Lung (tissue), 12 donors: ENCODE data around the gene ALS2. TPM values are rescaled to one million over a fixed set of nuclear protein-coding genes. Genes with fewer than 3 reads are reported as not detected.
A peak's percentile ranks its signal among the peaks of the same experiment; 100 is the strongest.
"Not testable (repeated sequence)": the region's sequence is repeated elsewhere in the genome, so short reads cannot be mapped to it uniquely, and the experiment has no call there.

ENCODE experiments used
- ATAC-seq: fragments of 200-7000 bp; cut with Tn5 transposase; one replicate; pipeline ENCODE4 v1.9.1; 2020; ENCODE audit warnings: moderate number of reproducible peaks; ENCODE audit not compliant: insufficient read depth, low FRiP score
- DNase-seq, 3 donors: peaks; one replicate each; pipeline ENCODE4 v3.0.0-alpha.2; 2013 to 2017
- H3K27ac ChIP-seq, 2 donors: one replicate each; pipeline ENCODE4 v1.5.1; 2013; ENCODE audit warnings: mild to moderate bottlenecking in 2 of 2, moderate library complexity in 2 of 2, control low read depth in 1 of 2, inconsistent platforms in 1 of 2, low read depth in 1 of 2, low read length in 1 of 2
- H3K27me3 ChIP-seq, 3 donors: one replicate each; pipeline ENCODE4 v1.5.1; 2013; ENCODE audit warnings: low read length in 2 of 3; ENCODE audit not compliant: control insufficient read depth in 3 of 3, insufficient read depth in 3 of 3
- H3K36me3 ChIP-seq, 4 donors: one replicate each; pipeline ENCODE4 v1.5.1; 2013; ENCODE audit warnings: low read length in 4 of 4, mild to moderate bottlenecking in 1 of 4, moderate library complexity in 1 of 4; ENCODE audit not compliant: control insufficient read depth in 4 of 4, insufficient read depth in 4 of 4
- H3K4me1 ChIP-seq, 5 donors: one replicate each; pipeline ENCODE4 v1.5.1; 2013; ENCODE audit warnings: low read length in 5 of 5, mild to moderate bottlenecking in 2 of 5, moderate library complexity in 1 of 5; ENCODE audit not compliant: control insufficient read depth in 5 of 5, insufficient read depth in 5 of 5
- H3K4me3 ChIP-seq: one replicate; pipeline ENCODE4 v1.5.1; 2013; ENCODE audit warnings: mild to moderate bottlenecking, control low read depth, moderate library complexity
- H3K9ac ChIP-seq, 2 donors: one replicate each; pipeline ENCODE4 v1.5.1; 2013; ENCODE audit warnings: low read length in 2 of 2, control low read depth in 1 of 2; ENCODE audit not compliant: insufficient read depth in 1 of 2
- H3K9me3 ChIP-seq, 4 donors: one replicate each; pipeline ENCODE4 v1.5.1; 2013; ENCODE audit warnings: low read length in 3 of 4, mild to moderate bottlenecking in 1 of 4, moderate library complexity in 1 of 4; ENCODE audit not compliant: control insufficient read depth in 4 of 4, insufficient read depth in 3 of 4
- CTCF ChIP-seq: IDR thresholded peaks from 2 replicates; pipeline ENCODE4 v1.5.1; 2012; ENCODE audit warnings: mild to moderate bottlenecking; ENCODE audit errors: control extremely low read depth, extremely low read depth
- WGBS, 2 donors: extraction: QIAGEN DNeasy Blood & Tissue Kit; methylation state at CpG; one replicate each; pipeline ENCODE4 v1.1.7; 2013; 5-methylcytosine and 5-hydroxymethylcytosine counted together
- polyA plus RNA-seq, 2 donors: library from polyadenylated mRNA; stranded (reverse); fragments of 200-250 nt; gene quantifications; one replicate each; pipeline ENCODE4 v1.2.1, GENCODE V29; 2013
- total RNA-seq, 2 donors: library from RNA; depleted of rRNA in 1 of 2; stranded (reverse); fragments of >200 nt in 1 of 2; gene quantifications; one replicate each; pipeline ENCODE4 v1.2.1, GENCODE V29; 2014 to 2021
- donor health status: control.
- donor health status: control.
- donor health status: Bipolar disorder and iron deficiency.
- donor health status: healthy.
- donor health status: DM: yes; HTN: yes; CAD: no.

Gene ALS2
- total and polyA plus RNA-seq, 4 donors, result 6.1 to 34.6 (median 15.3) TPM

GRCh38 chr2:201769666-201770373, 10.9 kb downstream of the ALS2 start:
- Histone ChIP-seq H3K27me3 (no peaks in the 10 kb centered on the region), H3K4me3 (no peak overlapping the region), H3K4me1 (peaks cover 0 to 5% (median 0%) of the 10 kb centered on the region in 5 donors), H3K36me3 (peaks cover 5 to 10% (median 6%) of the 10 kb centered on the region in 4 donors), H3K9me3 (no peaks in the 10 kb centered on the region), H3K27ac (peak overlapping the region in 1 of 2 donors; percentile 33), H3K9ac (no peak overlapping the region)
- ATAC-seq (no peak), DNase-seq (no peak)
- no peak for TF ChIP-seq CTCF
- WGBS, 2 donors, result 64 to 78% methylated on average over 4 of the region's 4 CpGs

GRCh38 chr2:201768918-201769317, 11.8 kb downstream of the ALS2 start:
- Histone ChIP-seq H3K9ac (no peak overlapping the region), H3K27me3 (no peaks in the 10 kb centered on the region), H3K27ac (peak overlapping the region in 1 of 2 donors; percentile 9), H3K9me3 (no peaks in the 10 kb centered on the region), H3K4me1 (peaks cover 0 to 5% (median 0%) of the 10 kb centered on the region in 5 donors), H3K36me3 (peaks cover 5 to 11% (median 6%) of the 10 kb centered on the region in 4 donors), H3K4me3 (no peak overlapping the region)
- DNase-seq (peak in 1 of 3 donors; percentile 20), ATAC-seq (no peak)
- WGBS, 2 donors, result 81 to 88% methylated on average over 1 of the region's 1 CpG
- TF ChIP-seq CTCF, result no peak

- no peak for DNase-seq
Observed at GRCh38 chr2:201765799-201766198, 14.9 kb downstream of the ALS2 start.

GRCh38 chr2:201764469-201764868, 16.3 kb downstream of the ALS2 start:
- ATAC-seq, H3K27ac ChIP-seq, H3K4me3 ChIP-seq, H3K9ac ChIP-seq, H3K4me1 ChIP-seq, DNase-seq, H3K27me3 ChIP-seq, H3K9me3 ChIP-seq: not testable (repeated sequence)
- H3K36me3 ChIP-seq, result peaks cover 9 to 23% (median 16%) of the 10 kb centered on the region in 4 donors
- 96 to 97% methylated on average over 7 of the region's 7 CpGs for WGBS, 2 donors

More at GRCh38 chr2:201765799-201766198, 14.9 kb downstream of the ALS2 start:
- H3K27ac ChIP-seq, result peak overlapping the region in 1 of 2 donors; percentile 21
- TF ChIP-seq CTCF, result no peak
- no peak for ATAC-seq
- H3K9me3 ChIP-seq, result no peaks in the 10 kb centered on the region
- peaks cover 8 to 22% (median 15%) of the 10 kb centered on the region in 4 donors for H3K36me3 ChIP-seq
- no peak overlapping the region for H3K9ac ChIP-seq
- no peaks in the 10 kb centered on the region for H3K4me1 ChIP-seq
- no peak overlapping the region for H3K4me3 ChIP-seq
- H3K27me3 ChIP-seq, result no peaks in the 10 kb centered on the region
